SKM-1 (cell line): Measurements from ENCODE around the gene DNAJB4.

Source experiments
- DNase-seq: peaks from one replicate; lab custom pipeline; 2025; ENCODE audit not compliant: unreplicated experiment; lab: John Stamatoyannopoulos, UW

Gene DNAJB4

DNA sequence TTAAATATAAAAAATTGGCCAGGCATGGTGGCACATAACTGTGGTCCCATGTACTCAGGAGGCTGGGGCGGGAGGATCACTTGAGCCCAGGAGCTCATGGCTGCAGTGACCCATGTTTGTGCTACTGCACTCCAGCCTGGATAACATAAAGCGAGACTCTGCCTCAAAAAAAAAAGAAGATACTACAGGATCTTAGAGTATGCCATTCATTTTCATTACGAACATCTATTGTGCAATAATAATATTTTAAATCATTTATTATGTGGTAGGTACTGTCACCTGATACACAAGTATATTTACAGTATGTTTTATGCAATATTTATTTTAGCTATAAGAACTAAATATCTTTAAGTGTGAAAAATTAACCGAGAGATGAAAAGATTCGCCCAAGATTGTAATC, 31.7 kb downstream of the DNAJB4 start:
- DNase-seq, result no peak

GRCh38 chr1:78038071-78038470, 33.3 kb downstream of the DNAJB4 start:
- no peak for DNase-seq

- DNase-seq, result no peak
These were observed 33.8 kb downstream of the DNAJB4 start for GRCh38 chr1:78038491-78038939.

DNA sequence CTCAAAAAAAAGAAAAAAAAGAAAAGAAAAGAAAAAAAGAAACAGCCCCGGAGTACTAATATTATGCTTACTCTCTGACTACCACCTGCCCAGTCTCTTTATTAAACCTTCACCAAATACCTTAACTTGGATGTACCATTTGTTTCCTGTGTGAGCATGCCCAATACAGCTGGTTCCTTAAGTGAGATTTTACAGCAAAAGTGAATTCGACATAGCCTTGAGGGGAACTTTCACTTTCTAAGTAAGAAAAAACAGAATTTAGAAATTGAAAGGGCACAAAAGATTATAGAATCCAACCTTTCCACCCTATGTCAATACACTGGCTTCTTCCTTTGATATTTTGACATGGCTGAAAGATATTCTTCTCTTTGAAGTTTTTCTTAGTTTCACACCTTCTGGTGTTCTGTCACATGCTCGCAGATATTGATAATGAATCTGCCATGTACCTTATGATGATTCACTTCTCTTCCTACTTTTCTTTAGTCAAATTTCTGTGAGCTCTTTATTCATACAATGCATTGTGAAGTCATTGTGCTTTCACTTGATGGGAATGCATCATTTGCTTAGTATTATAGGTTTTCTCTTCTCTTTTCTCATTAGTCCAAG, 35.8 kb downstream of the DNAJB4 start:
- no peak for DNase-seq

DNA sequence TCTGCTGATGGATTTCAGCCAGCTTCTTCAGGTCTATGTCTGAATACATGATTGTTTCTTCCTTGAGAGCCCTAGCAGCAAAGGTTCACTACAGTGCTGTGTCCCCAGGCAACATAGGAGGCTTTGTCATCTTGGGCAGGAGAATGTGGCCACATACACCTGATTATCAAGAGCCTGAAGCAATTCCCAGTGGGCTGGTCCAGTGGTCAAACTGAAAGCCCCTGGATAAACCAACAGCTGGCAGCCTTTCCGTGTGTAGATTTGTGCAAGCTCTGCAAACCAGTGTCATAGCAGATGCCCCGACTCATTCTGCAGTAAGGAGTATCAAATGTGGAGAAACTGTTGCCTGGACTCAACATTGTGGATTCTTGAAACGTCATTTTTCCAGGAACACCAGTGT, 38.7 kb downstream of the DNAJB4 start:
- no peak for DNase-seq

- no peak for DNase-seq
These were observed 40.2 kb downstream of the DNAJB4 start for GRCh38 chr1:78044796-78045562.

GRCh38 chr1:78045563-78045925, 40.8 kb downstream of the DNAJB4 start:
- no peak for DNase-seq

DNA sequence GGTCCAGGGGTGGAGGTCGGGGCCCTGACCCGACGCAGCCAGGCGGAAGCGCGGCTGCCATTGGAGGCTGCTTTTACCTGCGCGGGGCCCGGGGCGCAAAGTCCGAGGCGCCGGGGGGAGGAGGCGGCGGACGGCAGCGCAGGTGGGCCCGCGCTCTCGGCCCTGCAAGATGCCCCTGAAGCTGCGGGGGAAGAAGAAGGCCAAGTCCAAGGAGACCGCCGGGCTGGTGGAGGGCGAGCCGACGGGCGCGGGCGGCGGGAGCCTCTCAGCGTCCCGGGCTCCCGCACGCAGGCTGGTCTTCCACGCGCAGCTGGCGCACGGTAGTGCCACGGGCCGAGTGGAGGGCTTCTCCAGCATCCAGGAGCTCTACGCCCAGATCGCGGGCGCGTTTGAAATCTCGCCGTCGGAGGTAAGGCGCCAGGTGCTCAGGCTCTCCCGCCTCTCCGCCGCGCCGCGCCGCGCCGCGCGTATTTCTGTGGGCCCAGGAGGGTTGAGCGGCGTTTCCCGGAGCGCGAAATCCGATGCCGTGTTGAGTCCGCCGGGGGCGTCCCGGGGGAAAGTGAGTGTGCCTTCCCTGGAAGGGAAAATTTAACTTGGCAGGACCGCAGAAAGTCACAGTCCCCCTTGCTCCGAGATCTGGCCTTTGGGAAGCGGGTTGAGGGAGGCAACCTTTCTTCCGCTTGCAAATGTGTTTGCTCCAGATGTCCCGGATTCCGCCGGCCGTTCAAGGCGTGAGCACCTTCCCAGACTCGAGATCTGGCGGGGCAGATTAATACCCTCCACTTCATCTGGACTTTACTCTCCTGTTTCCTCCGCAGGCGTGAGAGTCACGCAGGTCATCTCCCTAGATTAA, 41.4 kb downstream of the DNAJB4 start, which contains the start of gene GIPC2:
Gene GIPC2, plus strand, starts transcription at position 41 of the 853 bp plus-strand sequence. Its CDS starts 129 bp downstream, at position 170.
- no peak for DNase-seq

- DNase-seq, result no peak
These were observed 42.4 kb downstream of the DNAJB4 start for GRCh38 chr1:78047106-78047505.

GRCh38 chr1:78047631-78048030, 42.9 kb downstream of the DNAJB4 start:
- DNase-seq, result no peak

GRCh38 chr1:78048446-78048845, 43.7 kb downstream of the DNAJB4 start:
- no peak for DNase-seq

DNA sequence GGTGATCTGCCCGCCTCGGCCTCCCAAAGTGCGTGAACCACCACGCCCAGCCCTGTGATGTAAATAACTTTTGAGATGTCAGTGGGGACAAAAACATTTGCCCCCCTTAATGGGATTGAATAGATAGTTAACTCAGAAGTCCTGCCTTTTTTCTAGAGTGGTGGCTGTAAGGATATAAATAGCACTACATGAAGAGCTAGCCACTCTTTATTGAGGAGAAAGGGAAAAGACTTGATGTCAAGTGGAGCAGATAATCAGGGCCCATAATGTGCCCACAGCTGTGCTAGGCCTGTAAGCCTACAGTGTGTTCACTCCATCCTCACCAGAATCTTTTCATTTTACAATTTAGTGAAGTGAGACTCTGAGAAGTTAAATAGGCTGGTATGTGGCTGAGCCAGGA, 44.7 kb downstream of the DNAJB4 start:
- no peak for DNase-seq

GRCh38 chr1:78051005-78051404, 46.3 kb downstream of the DNAJB4 start:
- no peak for DNase-seq

DNA sequence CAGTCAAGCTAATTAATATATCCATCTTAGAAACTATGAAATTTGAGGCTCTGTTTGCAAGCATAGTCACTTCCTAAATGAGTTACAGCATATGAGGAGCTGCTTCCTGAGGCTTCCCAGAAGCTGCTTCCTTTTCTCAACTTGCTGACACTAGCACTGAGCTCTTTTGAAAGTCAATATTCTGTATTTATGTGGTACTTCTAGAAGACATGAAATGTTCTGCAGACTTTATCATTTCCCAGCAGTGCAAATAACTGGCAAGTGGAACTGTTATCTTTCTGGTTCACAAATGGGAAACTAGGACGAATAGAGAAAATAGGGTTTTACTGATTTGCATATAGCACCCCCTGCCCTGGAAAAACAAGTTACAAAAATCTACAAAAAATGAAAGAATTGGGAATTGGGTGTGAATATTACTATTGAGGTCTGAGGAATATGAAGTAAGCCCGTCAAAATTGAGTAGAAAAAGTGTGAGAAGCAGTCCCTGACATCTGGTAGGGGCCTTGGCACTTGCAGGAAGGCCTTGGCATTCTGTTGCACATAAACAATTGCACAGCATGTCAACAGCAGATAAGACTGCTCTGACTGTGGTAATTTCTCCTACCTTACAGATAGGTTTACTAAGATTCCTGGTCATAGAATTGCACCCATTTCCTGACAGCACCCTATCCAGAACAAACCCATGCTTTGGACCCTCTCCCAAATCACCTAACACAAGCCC, 48.1 kb downstream of the DNAJB4 start:
- DNase-seq, result no peak

- DNase-seq, result no peak
These were observed 48.8 kb downstream of the DNAJB4 start for GRCh38 chr1:78053498-78053897.

DNA sequence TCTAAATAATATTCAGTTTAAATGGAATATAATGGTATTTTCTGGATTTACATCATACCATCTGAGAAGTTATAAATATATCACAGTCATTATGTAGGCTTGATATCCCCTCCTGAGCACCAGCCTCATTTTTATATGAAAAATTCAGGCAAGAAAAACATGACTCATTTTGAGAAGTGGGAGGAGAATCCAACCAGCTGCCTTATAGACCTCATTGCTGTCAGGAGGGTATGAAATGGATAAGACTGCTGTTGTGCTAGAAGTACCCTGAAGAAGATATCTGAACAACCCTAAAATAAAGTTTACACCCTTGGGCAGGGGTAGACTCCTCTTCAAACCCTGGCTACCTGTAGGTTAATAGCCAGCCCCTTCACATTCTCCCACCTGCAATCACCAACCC, 49.8 kb downstream of the DNAJB4 start:
- no peak for DNase-seq

DNA sequence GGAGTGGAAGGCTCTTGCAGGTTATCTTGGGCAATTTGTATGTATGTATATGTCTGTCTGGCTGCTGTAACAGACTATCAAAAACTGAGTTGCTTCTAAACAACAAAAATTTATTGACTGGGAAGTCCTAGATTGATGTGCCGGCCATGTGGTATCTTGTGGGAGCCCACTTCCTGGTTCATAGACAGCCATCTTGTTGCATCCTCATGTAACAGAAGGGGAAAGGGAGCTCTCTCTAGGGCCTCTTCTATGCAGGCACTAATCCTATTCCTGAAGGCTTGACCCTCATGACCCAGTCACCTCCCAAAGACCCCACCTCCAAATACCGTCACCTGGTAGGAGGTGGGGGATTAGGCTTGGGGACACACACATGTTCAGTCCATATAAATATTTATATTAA, 50.2 kb downstream of the DNAJB4 start:
- DNase-seq, result no peak

DNA sequence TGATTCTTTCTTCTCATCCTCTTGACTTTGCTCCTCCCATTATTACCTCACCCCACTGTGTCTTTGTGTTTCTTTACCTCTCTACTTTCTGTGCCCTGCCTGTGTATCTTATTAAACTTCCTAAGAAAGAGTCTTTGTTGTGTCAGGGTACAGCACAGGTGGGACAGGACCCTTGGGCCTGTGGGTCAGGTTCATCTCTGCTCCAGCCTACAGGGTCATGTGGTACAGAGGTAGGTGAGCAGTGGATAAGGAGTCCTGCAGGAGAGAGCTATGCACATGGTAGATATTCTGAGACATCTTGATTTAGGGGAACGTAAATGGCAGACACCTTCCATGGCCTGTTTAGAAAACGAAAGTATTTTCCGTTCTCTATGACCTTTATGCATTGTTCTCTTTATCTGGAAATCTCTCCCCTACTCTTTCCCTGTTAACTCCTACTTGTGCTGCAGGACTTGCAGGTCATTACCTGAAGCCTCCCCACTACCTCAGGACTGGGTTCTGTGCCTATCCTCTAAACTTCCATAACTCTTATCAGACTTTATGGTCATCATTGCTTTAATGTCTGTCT, 50.9 kb downstream of the DNAJB4 start:
- DNase-seq, result no peak

- DNase-seq, result no peak
These were observed 53.9 kb downstream of the DNAJB4 start for GRCh38 chr1:78058670-78059069.

DNA sequence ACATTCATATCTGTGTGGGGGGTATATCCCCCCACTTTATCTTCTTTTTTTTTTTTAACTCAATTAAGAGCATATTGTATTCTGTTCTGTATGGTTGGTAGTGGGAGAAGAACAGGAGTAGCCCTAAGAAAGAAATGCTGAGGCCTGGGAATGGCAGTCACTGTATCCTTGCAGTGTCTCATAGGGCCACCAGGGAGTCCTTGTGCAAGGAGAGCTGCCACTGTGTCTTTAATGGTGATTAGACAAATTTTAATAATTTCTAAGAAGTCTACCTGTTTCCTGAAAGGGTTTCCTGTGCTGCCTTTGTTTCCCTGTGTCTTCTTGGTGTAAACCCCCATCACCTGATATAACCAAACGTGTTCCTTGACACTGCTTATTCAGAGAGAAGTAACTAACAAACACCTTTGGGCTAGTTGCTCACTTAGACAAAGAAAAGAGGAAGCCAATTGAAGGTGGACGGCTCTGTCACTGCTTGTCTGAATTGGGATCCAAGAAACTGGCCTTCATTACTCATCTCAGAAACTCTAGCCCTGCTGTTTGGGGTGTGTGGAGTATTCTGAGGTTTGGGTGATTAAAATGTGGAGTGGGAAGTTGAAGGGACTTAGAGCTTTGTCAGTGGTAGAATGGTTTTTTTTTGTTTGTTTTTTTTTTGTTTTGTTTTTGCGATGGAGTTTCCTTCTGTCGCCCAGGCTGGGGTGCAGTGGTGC, 56.3 kb downstream of the DNAJB4 start:
- DNase-seq, result no peak
